NCI-H2196 (cell line): ENCODE measurements around the gene TRAF1.
"Not testable (repeated sequence)": the region's sequence is repeated elsewhere in the genome, so short reads cannot be mapped to it uniquely, and the experiment has no call there.

ENCODE experiments used
- DNase-seq: peaks from one replicate; lab custom pipeline; 2025; ENCODE audit not compliant: unreplicated experiment; lab: John Stamatoyannopoulos, UW

TRAF1 gene

GRCh38 chr9:120926397-120926928 lies at the start of gene TRAF1:
Gene TRAF1, minus strand, starts transcription at chr9:120926796. Its CDS starts 721 bp downstream, at chr9:120926075.
- DNase-seq, result no peak

GRCh38 chr9:120974921-120975320 lies 48.3 kb upstream of the TRAF1 start:
- no peak for DNase-seq

GRCh38 chr9:120974181-120974580 lies 47.6 kb upstream of the TRAF1 start:
- DNase-seq, result no peak

GRCh38 chr9:120971938-120972337 lies 45.3 kb upstream of the TRAF1 start:
- peak; percentile 26 for DNase-seq

- DNase-seq, result not testable (repeated sequence)
These were observed 44.9 kb upstream of the TRAF1 start for GRCh38 chr9:120971471-120971870.

GRCh38 chr9:120970244-120970643 lies 43.6 kb upstream of the TRAF1 start:
- DNase-seq, result no peak

- DNase-seq, result no peak
These were observed 39.4 kb upstream of the TRAF1 start for GRCh38 chr9:120966013-120966369.

GRCh38 chr9:120965344-120966012 lies 38.9 kb upstream of the TRAF1 start:
- peak; percentile 79 for DNase-seq

GRCh38 chr9:120961936-120962335 lies 35.3 kb upstream of the TRAF1 start:
- DNase-seq, result no peak

- DNase-seq, result no peak
These were observed 33.4 kb upstream of the TRAF1 start for GRCh38 chr9:120960001-120960400.

GRCh38 chr9:120956862-120957261 lies 30.3 kb upstream of the TRAF1 start:
- DNase-seq, result no peak

GRCh38 chr9:120951960-120952618 lies 25.5 kb upstream of the TRAF1 start:
- DNase-seq, result no peak

- no peak for DNase-seq
These were observed 24.1 kb upstream of the TRAF1 start for GRCh38 chr9:120950421-120951388.

GRCh38 chr9:120949290-120949689 lies 22.7 kb upstream of the TRAF1 start:
- DNase-seq, result no peak

GRCh38 chr9:120948824-120949223 lies 22.2 kb upstream of the TRAF1 start:
- DNase-seq, result no peak

- DNase-seq, result no peak
These were observed 20.6 kb upstream of the TRAF1 start for GRCh38 chr9:120947222-120947621.

GRCh38 chr9:120946259-120946658 lies 19.7 kb upstream of the TRAF1 start:
- no peak for DNase-seq

- no peak for DNase-seq
These were observed 18.4 kb upstream of the TRAF1 start for GRCh38 chr9:120944948-120945347.

GRCh38 chr9:120944434-120944843 lies 17.8 kb upstream of the TRAF1 start:
- no peak for DNase-seq

GRCh38 chr9:120942186-120943001 lies 15.8 kb upstream of the TRAF1 start:
- peak; percentile 20 for DNase-seq
